ENCODE measurements around the gene CEACAM3.
"Not testable (repeated sequence)": the region's sequence is repeated elsewhere in the genome, so short reads cannot be mapped to it uniquely, and the experiment has no call there.

The CEACAM3 gene

GRCh38 chr19:41755328-41755913 lies 41.0 kb upstream of the CEACAM3 start, which contains the start of gene CEACAM6:
Gene CEACAM6, plus strand, starts transcription at chr19:41755530. Its CDS starts 109 bp downstream, at chr19:41755639.
- in situ Hi-C loops (cut with HindIII; ENCODE audit: low sequenced_read_pairs), result no loop called here
- TF ChIP-seq CTCF (IDR thresholded peaks at IDR 0.05; ENCODE audit: low read depth, low read length, missing control alignments), result no peak
- DNase-seq (ENCODE audit: low read depth), result no peak
- H3K4me3 ChIP-seq (ENCODE audit: low read depth, low read length), result no peak within 1 kb of the TSS

GRCh38 chr19:41758846-41759245 lies 37.5 kb upstream of the CEACAM3 start:
- in situ Hi-C loops (cut with HindIII; ENCODE audit: low sequenced_read_pairs), result no loop called here

GRCh38 chr19:41767115-41767514 lies 29.3 kb upstream of the CEACAM3 start:
- DNase-seq (ENCODE audit: low read depth), result no peak
- no peak overlapping the region for H3K4me3 ChIP-seq (ENCODE audit: low read depth, low read length)
- in situ Hi-C loops (cut with HindIII; ENCODE audit: low sequenced_read_pairs), result no loop called here
- TF ChIP-seq CTCF (IDR thresholded peaks at IDR 0.05; ENCODE audit: low read depth, low read length, missing control alignments), result no peak

More at GRCh38 chr19:41758846-41759245, 37.5 kb upstream of the CEACAM3 start:
- no peak for TF ChIP-seq CTCF (IDR thresholded peaks at IDR 0.05; ENCODE audit: low read depth, low read length, missing control alignments)
- no peak for DNase-seq (ENCODE audit: low read depth)
- H3K4me3 ChIP-seq (ENCODE audit: low read depth, low read length), result no peak overlapping the region

GRCh38 chr19:41768105-41768504 lies 28.3 kb upstream of the CEACAM3 start:
- H3K4me3 ChIP-seq (ENCODE audit: low read depth, low read length); in situ Hi-C loops (cut with HindIII; ENCODE audit: low sequenced_read_pairs); DNase-seq (ENCODE audit: low read depth): not testable (repeated sequence)

GRCh38 chr19:41769608-41770007 lies 26.8 kb upstream of the CEACAM3 start:
- no peak overlapping the region for H3K4me3 ChIP-seq (ENCODE audit: low read depth, low read length)
- no peak for DNase-seq (ENCODE audit: low read depth)
- no peak for TF ChIP-seq CTCF (IDR thresholded peaks at IDR 0.05; ENCODE audit: low read depth, low read length, missing control alignments)
- in situ Hi-C loops (cut with HindIII; ENCODE audit: low sequenced_read_pairs), result no loop called here

GRCh38 chr19:41771410-41771809 lies 25.0 kb upstream of the CEACAM3 start:
- no peak for DNase-seq (ENCODE audit: low read depth)
- no peak for TF ChIP-seq CTCF (IDR thresholded peaks at IDR 0.05; ENCODE audit: low read depth, low read length, missing control alignments)
- no peak overlapping the region for H3K4me3 ChIP-seq (ENCODE audit: low read depth, low read length)
- in situ Hi-C loops (cut with HindIII; ENCODE audit: low sequenced_read_pairs), result no loop called here

- in situ Hi-C loops (cut with HindIII; ENCODE audit: low sequenced_read_pairs), result no loop called here
- no peak for DNase-seq (ENCODE audit: low read depth)
- no peak for TF ChIP-seq CTCF (IDR thresholded peaks at IDR 0.05; ENCODE audit: low read depth, low read length, missing control alignments)
- no peak overlapping the region for H3K4me3 ChIP-seq (ENCODE audit: low read depth, low read length)
Measured at GRCh38 chr19:41774515-41774980, 21.8 kb upstream of the CEACAM3 start.
